Stimulated activated naive CD8-positive, alpha-beta T cell treated with anti-CD3 and anti-CD28 coated beads, Interleukin-15, Interleukin-2, amounts not matched to agents 100 ng/mL and 50 ng/mL, for 24 hours (primary cell): ENCODE results near the gene CDC42BPA.

Experiments used
- H3K27ac Mint-ChIP-seq: one replicate; pipeline ENCODE4 v1.8.0; 2021; ENCODE audit warnings: mild to moderate bottlenecking, mixed read lengths
- H3K27me3 Mint-ChIP-seq: one replicate; pipeline ENCODE4 v1.8.0; 2021; ENCODE audit warnings: mixed read lengths
- H3K36me3 Mint-ChIP-seq: one replicate; pipeline ENCODE4 v1.8.0; 2021; ENCODE audit warnings: low read depth, mixed read lengths
- H3K4me1 Mint-ChIP-seq: one replicate; pipeline ENCODE4 v1.8.0; 2021; ENCODE audit warnings: low read depth, mixed read lengths
- H3K4me3 Mint-ChIP-seq: one replicate; pipeline ENCODE4 v1.8.0; 2021; ENCODE audit warnings: mild to moderate bottlenecking, mixed read lengths
- H3K9me3 Mint-ChIP-seq: one replicate; pipeline ENCODE4 v1.8.0; 2021; ENCODE audit warnings: mixed read lengths

CDC42BPA gene

DNA sequence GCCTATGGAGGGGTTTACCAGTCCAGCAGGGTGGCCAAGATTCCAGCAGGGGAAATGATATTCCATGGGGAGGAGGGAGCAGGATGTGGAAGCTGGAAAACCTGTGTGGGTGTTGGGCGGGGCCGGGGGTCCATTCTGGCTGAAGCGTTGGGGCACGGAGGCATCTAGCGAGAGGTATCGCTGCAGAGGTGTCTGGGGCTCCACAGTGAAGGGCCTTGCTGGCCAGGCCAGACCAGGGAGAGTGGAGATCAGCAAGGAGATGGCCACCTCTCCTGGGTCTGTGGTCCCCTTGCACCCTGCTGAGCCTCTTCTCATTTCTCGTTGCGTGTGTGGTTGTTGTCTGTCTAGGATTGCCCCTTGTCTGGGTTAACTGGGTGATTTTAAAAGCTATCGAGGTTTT lies 372.0 kb downstream of the CDC42BPA start:
- Mint-ChIP-seq H3K36me3 (no peaks in the 10 kb centered on the region), H3K9me3 (peaks cover 8% of the 10 kb centered on the region), H3K4me3 (no peak overlapping the region), H3K27me3 (no peaks in the 10 kb centered on the region), H3K27ac (no peak overlapping the region), H3K4me1 (peaks cover 56% of the 10 kb centered on the region)

DNA sequence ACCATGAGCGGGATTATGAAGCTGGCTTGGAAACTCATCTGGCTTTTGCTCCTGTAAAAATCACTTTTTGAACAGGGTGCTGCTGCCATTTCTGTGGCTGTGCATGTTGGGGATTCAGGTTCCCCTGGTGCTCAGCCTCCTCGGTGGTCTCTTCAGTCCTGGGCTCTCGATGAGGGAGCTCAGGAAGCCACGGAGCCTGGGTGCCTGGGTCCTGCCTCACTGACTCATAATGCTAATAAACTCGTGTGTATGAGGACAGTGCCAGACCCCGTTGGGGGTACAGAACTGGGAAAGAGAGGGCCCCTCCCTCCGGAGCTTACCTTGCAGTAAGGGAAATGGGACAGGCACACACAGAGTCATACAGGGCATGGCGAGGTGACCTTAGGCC lies 372.4 kb downstream of the CDC42BPA start:
- Mint-ChIP-seq H3K9me3 (peaks cover 8% of the 10 kb centered on the region), H3K4me1 (peaks cover 58% of the 10 kb centered on the region), H3K36me3 (no peaks in the 10 kb centered on the region), H3K4me3 (no peak overlapping the region), H3K27ac (no peak overlapping the region), H3K27me3 (no peaks in the 10 kb centered on the region)

DNA sequence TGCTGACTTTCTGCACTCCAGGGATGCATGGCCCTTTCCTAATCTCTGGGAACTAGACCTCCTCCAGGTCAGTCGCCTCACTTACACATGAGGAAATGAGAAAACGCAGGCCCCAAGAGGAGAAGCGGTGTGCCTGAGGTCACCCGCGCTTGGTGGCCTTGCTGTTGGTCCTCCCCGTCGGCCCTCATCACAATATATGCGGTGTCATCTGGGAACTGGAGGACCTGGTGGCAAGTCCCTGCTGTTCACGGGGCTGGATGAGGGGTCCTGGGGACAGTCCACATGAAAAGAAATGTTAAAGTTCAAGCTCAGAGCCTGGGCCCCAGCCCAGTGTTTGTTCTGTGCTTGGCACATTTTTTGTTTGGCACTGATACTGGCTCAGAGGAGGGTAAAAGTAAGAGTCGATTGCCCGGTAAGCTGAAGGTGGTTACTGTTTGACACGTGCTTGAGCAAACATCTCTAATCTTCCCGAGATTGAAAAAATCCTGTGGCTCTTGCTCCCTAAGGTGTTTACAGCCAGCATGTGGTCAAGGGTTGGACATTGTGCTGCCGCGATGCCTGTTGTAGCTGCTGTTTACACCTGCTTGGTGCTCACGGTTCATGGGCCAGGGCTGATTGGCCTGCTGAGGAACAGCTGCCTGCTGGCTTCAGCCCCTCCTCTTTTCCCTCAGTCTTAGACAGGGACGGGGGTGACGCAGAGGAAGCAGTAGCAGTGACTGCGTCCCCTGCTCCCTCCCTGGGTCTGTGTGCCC lies 373.0 kb downstream of the CDC42BPA start:
- Mint-ChIP-seq H3K4me3 (no peak overlapping the region), H3K36me3 (no peaks in the 10 kb centered on the region), H3K4me1 (peaks cover 60% of the 10 kb centered on the region), H3K9me3 (peaks cover 8% of the 10 kb centered on the region), H3K27me3 (no peaks in the 10 kb centered on the region), H3K27ac (no peak overlapping the region)

DNA sequence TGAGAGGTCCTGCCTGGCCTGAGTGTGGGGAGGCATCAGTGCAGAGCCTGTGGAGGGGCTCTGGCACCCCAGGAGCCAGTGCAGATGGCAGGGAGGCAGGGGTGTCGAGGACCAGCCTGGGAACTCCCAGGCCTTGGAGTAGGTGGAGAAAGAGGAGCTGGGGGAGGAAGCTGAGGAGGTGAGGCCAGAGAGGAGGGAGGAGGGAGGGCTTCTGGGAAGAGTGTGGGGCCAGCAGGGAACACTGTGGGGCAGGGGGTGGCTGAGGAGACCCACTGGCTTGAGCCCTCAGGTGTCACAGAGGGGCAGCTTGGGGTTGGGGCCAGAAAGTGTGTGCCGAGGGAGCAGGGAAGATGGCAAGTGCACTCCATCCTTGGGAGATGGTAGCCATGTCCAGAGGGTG lies 374.4 kb downstream of the CDC42BPA start:
- Mint-ChIP-seq H3K27ac (no peak overlapping the region), H3K4me1 (peaks cover 61% of the 10 kb centered on the region)

DNA sequence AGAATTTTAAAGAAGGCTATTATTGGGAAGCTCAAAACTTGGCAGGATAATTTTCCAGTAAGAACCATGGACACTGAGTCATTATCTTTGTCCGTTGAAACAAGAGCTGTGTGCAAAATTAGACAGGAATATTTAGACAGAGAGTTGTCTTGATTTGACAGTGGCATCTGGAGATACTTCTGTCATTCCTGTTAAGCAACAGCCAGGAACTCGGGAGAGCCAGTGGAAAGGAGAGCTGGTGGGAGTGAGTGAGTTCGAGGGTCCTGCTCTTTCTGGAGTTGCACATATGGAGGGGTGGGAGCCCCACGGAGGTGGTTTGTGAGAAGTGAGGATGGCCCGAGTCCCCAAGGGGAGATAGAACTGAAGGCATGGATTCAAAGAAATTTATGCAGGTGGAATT lies 375.1 kb downstream of the CDC42BPA start:
- H3K36me3 Mint-ChIP-seq: no peaks in the 10 kb centered on the region
- H3K9me3 Mint-ChIP-seq: peaks cover 4% of the 10 kb centered on the region
- no peak overlapping the region for H3K27ac Mint-ChIP-seq
- H3K4me1 Mint-ChIP-seq: peaks cover 64% of the 10 kb centered on the region
- no peak overlapping the region for H3K4me3 Mint-ChIP-seq
- no peaks in the 10 kb centered on the region for H3K27me3 Mint-ChIP-seq

More for the DNA sequence above, 374.4 kb downstream of the CDC42BPA start:
- Mint-ChIP-seq H3K4me3 (no peak overlapping the region), H3K36me3 (no peaks in the 10 kb centered on the region), H3K9me3 (peaks cover 8% of the 10 kb centered on the region), H3K27me3 (no peaks in the 10 kb centered on the region)

DNA sequence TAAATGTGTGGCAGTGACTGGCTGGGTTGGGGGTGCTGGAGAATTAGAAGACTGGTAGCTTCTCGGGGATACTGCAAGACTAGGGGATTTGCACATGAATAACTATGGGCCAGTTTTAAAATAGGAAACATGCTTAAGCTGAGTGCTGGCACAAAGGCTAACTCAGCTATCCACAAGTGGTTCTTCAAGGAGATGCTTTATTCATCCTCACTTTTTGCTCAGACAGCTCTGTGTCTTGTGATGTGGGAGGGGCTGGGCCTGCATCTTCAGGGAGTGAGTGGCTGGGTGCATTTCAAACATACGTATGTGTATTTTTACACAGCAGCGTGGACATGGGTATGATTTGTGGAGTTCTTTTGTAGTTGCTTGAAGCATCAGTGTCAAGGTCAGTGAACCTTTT lies 375.9 kb downstream of the CDC42BPA start:
- Mint-ChIP-seq H3K9me3 (no peaks in the 10 kb centered on the region), H3K36me3 (no peaks in the 10 kb centered on the region), H3K4me1 (peaks cover 70% of the 10 kb centered on the region), H3K27me3 (no peaks in the 10 kb centered on the region), H3K4me3 (no peak overlapping the region), H3K27ac (peak overlapping the region; percentile 3)

DNA sequence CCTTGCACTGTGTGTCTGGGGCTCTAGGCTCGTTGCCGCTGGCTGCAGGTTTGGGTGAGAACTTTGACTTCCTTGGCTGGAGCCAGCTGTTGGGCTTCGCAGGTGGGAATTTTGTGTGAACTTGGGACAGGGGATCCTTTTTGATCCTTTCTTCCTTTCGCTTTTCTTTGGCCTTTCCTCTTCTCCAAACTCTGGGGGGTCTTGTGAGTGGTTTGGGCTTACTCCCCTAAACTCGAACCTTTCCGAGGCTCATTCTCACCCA lies 377.6 kb downstream of the CDC42BPA start:
- Mint-ChIP-seq H3K27ac (peak overlapping the region; percentile 76), H3K27me3 (no peaks in the 10 kb centered on the region), H3K4me3 (peak overlapping the region; percentile 89), H3K36me3 (no peaks in the 10 kb centered on the region), H3K9me3 (peaks cover under 1% of the 10 kb centered on the region), H3K4me1 (peaks cover 66% of the 10 kb centered on the region)

DNA sequence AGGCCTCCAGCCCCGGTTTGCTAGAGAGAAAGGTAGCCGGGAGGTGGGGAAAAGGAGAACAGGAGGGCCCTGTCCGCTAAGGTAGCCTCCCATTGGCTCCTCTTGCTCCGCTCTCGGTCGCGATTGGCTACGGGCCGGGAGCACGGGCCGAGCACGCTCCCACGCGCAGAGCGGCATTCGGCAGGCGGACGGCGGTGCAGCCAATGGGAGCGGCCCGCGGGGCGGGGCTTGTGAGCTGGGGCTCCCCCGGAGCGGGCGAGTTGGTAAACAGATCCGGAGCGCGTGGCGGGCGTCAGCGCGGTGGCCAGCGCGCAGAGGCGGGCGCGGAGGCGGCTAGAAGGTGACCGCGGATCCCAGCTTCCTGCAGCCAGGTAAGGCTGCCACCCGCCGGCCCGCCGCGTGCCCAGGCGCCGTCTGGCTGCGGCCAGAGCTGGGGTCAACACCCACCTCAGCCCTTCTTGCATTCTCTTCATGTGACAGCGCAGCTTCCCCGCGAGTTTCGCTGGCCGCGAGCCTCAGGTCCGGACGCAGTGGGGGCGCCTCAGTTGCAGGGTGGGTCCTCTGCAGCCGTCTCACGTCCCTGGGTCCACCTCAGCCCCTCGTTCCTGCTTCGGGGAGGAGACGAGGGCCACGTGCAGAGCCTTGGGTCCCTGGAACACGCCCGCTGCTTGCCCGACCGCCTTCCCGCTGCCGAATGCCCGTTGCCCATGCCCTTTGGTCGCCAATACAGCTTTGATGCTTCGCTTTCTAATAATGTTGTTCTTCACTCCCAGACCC lies 378.1 kb downstream of the CDC42BPA start, which contains the start of gene COQ8A:
TSS of gene COQ8A (plus strand) at position 266 of the 777 bp plus-strand sequence. CDS start 21,092 bp downstream, outside the sequence.
- Mint-ChIP-seq H3K4me1 (peaks cover 65% of the 10 kb centered on the region), H3K27ac (peak within 1 kb of the TSS; percentile 93), H3K36me3 (peaks cover 5% of the 10 kb centered on the region), H3K4me3 (peak within 1 kb of the TSS; percentile 89), H3K9me3 (peaks cover 5% of the 10 kb centered on the region), H3K27me3 (no peaks in the 10 kb centered on the region)
